Amniotic stem cell (primary cell): Measurements from ENCODE around the gene SGF29.
"Not testable (repeated sequence)": the region's sequence is repeated elsewhere in the genome, so short reads cannot be mapped to it uniquely, and the experiment has no call there.

ENCODE experiments used
- DNase-seq: peaks from one replicate; lab custom pipeline; 2025; lab: John Stamatoyannopoulos, UW

The SGF29 gene

DNA sequence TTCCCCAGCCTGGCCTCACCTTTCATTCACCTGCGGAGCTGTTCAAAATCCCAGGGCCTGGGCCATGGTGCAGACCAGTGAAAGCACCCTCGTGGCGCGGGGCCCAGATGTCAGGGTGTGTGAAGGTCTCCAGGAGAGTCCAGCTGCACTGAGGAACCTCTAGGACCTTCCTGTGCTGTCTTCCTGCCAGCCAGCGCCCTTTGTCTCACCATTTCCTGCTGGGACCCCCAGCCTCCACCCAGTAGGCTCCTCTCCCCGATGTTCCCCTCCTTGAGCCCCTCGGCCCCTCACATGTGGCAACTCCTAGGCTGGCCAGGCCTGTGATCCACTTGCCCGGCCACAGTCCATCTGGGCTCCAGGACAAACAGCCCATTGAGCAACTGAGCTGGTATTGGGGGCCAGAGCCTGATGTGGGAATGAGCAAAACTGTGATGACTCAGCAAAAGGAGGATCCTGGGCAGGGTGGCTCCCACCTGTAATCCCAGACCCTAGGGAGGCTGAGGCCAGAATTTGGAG, 42.5 kb downstream of the SGF29 start:
- no peak for DNase-seq

DNA sequence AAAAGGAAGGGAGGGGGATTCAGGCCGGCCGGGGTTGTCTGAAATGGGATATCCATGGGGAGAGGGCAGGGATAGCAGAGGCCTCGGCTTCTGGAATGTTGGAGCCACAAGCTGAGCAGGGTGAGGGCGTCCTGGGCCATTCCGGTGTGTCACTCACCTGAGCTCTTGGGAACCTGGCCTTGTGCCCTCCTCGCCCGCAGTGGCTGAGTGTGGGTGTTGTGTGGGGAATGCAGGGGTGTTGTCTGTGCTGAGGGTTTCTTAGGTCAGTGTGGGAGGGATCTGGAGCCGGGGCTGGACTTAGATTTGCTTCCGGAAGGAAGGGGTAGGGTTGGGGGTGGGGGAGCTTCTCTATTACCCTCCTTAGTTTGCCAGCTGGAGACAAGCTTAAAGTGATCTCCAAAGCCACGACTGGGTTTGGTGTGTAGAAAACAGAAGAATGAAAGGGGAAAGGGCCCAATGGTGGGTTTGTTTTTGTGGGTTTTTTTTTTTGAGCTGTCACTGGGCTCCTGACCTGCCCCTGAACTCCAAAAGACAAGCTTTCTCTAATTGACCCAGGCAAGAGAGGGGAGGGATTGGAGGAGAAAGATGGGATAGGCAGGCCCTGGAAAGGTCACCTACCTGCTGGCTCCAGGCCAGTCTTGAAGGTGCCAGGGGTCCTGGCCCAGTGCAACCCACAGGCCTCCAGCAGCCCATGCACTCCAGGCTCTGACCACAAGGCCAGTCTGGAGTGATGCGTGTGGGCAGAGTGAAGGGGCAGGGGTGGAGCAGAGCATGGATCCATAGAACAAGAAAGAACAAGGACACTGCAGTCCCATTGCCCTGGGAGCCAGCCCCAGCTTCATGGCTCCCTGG, 43.3 kb downstream of the SGF29 start, which contains the start of gene SULT1A2:
SULT1A2 (minus strand) TSS at position 211 of the 852 bp plus-strand sequence. CDS start 1,120 bp downstream, outside the sequence.
- no peak for DNase-seq

DNA sequence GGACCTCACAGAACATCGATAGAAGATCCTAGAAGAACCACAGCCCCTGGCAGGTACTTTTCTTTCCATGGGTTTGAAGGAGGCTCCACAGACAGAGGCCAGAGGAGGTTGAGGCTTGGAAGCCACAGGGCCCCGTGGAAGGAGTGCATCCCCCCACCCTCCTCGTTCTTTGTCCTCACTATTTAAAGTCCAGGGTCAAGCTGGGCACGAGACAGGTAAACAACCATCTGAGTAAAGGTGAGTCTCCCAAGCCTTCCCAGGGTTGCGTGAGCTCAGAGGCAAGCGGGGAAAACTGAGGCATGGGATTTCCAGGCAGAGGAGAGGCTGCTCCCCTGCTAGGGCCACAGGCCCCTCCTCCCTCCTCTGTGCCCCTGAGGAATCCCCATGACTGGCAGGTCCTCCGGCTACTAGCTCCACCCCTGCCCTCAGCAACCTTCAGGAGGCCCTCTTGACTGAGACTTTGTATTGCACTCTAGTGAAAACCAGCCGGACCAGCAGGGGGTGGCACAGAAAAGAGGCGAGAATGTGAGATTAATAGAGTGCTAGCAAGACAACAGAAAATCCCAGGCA, 44.1 kb downstream of the SGF29 start:
- DNase-seq = no peak

DNA sequence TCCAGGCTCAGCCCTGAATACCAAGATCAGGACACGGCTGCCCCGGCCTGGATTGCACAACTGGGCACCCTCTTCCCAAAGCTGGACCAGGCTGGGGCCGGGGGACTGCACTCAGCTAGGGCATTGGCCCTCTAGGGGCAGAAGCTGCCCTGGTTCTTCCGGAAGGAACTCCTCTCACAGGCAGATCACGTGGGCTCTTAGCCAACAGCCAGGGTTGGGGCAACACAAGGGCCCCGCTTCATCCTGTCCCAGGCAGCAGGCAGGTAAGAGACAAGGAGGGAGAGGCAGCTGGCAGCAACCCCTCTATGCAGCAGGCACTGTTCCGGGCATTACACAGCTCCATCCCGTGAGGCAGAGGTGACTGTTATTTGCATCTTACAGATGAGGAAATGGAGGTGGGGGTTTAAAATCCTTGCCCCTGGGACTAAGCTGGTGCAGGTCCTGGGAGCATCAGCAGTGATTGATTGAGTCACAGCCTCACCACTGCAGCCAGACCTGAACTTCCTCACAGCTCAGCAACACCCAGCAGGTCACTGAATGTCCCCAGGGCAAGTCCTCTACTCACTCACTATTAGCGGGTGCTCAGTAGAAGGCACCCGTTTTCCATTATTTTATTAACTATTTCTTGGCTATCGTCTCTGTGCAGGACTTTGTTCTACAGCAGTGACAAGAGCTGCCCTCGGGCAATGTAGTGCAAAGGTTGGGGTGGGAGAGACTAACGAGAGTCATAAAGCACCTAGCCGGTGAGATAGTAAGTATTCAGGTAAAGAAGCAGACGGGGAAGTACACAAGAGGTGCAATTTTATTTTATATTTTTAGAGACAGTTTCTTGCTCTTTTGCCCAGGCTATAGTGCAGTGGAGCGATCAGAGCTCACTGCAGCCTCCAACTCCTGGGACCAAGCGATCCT, 45.9 kb downstream of the SGF29 start:
- not testable (repeated sequence) for DNase-seq

DNA sequence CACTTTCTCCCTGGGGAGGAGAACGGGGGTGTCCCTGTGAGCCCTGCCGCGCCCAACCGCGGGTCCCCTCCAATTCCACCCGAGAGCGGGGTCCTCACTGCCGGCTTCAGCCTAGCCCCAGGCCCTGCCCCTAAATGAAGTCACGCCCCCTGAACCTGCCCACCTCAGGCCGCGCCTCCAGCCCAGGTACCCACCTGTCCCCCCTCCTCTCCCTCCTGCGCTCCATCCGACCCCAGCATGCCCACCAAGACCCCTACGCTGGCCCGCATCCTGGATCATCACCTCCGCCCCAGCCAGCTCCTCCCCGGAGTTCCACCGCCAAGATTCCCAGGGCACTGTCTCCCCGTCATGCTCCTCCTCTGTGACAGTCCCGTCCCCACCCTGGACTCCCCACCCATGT, 47.2 kb downstream of the SGF29 start:
- not testable (repeated sequence) for DNase-seq

DNA sequence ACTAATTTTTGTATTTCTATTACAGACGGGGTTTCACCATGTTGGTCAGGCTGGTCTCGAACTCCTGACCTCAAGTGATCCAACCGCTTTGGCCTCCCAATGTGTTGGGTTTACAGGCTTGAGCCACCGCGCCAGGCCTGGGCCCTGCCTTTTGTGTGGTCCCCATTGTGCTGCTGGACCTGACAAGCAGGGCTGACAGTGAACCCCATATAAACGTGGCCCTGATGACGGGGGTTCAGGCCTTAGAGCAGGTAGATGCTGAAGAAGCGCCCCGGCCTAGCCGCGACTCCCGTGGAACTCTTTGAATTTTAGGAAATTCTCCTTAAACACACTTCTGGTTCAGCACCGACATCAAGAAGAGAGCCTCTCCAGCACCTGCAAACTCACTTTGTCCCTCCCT, 47.9 kb downstream of the SGF29 start:
- DNase-seq = not testable (repeated sequence)

DNA sequence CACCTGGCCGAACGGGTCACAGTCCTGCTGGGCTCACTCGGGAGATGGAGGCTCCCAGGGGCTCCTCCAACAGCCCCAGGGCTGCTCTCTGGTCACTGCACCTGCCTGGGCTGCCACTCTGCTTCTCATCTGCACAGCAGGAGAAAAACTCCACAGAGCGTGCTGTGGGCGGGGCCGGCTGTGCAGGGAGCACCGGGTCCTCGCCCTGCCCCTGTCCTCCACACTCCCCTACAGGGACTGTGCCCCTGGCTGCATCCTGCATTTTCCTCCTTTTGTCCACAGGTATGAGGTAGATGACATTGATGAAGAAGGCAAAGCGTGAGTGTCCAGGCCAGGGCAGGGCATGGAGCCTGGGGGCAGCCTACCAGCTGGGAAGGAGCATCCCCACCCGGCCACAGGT, 48.3 kb downstream of the SGF29 start:
- DNase-seq = not testable (repeated sequence)

DNA sequence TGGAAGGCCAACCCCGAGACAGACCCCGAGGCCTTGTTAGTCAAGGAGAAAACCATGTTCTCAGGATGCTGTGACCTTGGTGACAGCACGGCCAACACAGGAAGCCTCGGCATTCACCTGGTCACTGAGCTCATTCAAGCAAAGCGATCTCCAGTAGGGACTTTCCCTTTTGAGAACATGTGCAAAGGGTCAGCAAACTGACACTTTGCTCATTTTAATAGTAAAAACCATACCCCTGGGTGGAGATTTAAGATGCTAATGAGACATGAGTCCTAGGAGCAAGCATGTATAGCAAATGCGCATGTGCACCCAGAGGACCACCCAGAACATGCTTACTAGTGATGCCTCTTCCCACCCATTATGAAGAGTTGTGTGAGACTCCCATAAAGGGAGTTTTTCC, 48.8 kb downstream of the SGF29 start:
- no peak for DNase-seq

DNA sequence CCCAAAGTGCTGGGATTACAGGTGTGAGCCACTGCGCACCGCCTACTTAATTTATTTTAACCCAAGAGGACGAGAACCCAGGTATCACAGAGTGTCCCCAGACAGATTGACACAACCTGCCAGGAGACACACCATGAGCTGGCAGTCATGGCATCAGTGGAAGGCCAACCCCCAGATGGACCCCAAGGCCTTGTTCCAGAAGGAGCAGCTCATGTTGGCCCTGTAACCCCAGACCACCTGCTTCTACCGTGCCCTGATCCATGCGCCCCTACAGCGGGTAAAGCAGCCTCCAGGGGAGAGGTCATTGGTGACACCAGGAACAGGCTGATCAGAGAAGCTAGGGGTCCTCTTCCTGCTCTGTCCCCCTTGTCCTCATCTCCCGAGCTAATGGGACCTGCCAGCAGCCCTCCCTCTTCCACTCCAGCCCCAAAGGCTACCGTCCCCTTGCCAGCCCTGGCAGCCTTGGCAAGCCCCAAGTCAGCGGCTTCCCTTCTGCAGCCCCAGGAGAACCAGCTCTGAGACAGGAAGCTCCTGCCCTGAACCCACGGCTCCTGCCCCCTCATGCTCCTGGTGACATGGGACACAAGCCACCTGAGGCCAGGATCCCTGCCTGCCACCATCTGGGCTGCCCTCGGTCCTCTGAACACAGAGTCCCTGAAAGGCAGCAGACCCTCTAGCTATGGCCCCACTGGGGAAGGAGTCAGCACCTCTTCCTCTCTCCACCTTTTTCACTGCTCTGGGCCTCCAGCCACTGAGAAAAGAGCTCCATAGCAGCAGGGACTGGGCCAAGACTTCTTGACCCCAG, 49.9 kb downstream of the SGF29 start:
- DNase-seq = no peak

DNA sequence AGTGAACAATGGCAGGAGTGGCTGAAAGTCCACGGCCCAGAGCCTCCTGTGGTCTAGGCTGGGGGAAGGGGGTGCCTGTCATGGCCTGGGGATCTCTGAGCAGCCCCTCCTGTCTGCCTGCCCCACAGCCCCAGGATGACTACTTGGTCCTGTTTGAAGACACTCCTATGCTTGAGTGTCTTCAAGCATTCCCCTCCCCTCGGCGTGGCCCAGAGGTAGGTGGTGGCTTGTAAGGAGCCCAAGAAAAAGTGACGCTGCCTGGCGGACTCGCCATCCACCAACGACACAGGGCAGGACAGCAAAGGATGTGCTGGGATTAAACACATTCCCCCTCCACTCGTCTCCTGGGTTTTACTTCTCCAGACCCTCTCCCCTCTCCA, 50.5 kb downstream of the SGF29 start:
- DNase-seq = no peak

DNA sequence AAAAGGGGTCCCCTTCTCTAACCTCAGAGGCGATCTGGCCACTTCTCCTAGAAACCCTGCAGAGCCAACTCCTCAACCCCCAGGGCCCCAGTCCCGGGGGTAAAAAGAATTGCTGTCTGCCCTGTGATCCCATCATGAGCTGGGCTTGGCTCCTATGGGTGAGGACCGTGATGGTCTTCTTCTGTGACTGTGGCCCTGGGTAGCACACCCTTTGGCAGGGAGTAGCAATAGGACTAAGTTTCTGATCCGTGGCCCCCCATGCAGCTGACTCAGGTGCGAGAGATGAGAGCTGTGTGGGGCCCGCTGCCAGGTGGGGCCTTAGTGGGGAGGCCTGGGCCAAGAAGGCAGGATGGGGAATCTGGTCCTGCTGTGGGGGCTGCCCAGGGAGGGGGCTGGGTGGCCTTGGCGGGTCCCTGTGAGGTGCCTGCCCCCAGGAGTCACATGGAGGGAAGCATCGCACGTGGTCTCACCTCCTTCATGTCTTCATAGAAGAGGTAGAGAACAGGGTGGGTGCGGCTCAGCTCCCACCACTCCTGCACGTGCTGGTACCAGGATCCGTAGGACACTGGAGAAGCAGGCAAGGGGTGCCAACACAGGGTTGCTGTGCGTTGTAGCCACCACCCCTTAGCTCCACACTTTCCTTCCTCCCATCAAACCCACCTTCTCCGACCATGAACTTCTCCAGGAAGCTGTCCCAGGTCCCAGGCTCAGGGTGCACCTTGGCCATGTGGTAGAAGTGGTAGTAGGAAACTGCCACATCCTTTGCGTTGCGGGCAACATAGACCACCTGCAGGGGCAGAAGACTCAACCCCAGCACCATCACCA, 52.8 kb downstream of the SGF29 start:
- no peak for DNase-seq

DNA sequence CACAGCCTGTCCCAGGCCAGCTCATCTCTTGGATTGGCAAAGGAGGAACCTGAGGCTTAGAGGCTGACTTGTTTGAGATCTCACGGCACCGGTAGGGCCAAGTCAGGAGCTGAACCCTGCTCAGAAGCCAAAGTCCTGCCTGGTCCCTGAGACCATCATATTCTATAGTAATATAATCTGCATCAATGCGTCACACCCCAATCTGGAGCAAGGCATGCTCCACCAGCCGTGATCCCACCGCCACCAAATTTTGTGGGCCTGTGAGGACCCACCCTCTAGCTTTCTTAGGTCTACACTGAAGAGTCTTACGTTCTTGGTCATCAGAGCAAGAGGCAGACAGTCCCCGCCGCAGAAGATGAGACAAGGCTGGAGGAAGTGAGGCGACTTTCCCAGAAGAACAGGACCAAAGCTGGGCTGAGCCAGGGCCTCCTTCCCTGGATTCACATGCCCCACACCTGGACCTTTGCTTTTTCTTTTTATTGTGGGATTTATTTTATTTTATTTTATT, 53.5 kb downstream of the SGF29 start:
- no peak for DNase-seq

DNA sequence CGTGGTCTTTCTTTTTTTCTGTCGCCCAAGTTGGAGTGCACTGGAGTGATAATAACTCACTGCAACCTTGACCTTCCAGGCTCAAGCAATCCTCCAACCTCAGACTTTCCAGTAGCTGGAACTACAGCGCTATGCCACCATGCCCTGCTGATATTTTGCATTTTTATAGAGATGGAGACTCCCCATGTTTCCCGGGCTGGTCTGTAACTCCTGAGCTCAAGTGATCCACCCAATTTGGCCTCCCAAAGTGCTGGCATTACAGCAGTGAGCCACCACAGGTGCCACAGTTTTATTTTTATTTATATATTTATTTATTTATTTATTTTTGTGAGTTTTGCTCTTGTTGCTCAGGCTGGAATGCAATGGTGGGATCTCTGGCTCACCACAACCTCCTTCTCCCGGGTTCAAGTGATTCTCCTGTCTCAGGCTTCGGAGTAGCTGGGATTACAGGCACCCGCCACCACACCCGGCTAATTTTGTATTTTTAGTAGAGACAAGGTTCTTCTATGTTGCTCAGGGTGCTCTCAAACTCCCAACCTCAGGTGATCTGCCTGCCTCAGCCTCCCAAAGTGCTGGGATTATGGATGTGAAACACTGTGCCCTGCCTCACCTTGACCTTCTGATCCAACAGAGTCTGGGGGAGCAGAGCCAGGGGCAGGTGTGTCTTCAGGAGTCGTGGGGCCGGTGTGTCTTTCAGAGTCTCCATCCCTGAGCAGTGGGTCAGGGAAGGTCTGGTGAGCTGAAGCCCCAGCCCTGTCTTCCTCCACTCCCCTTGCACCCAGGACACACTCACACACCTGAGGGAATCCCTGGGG, 54.2 kb downstream of the SGF29 start:
- not testable (repeated sequence) for DNase-seq

DNA sequence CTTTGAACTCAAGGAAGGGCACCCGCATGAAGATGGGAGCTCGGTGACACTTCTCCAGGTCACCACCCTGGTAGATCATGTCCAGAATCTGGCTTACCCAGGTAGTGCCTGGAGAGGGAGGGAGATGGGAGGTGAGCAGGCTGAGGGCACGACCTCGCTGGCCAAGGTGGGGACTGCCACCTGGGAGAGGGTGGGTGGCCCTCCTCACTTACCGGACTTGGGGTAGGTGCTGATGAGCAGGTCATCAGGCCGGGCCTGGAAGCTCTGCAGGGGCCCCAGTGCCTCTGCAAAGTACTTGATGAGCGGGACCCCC, 54.7 kb downstream of the SGF29 start:
- DNase-seq = not testable (repeated sequence)

DNA sequence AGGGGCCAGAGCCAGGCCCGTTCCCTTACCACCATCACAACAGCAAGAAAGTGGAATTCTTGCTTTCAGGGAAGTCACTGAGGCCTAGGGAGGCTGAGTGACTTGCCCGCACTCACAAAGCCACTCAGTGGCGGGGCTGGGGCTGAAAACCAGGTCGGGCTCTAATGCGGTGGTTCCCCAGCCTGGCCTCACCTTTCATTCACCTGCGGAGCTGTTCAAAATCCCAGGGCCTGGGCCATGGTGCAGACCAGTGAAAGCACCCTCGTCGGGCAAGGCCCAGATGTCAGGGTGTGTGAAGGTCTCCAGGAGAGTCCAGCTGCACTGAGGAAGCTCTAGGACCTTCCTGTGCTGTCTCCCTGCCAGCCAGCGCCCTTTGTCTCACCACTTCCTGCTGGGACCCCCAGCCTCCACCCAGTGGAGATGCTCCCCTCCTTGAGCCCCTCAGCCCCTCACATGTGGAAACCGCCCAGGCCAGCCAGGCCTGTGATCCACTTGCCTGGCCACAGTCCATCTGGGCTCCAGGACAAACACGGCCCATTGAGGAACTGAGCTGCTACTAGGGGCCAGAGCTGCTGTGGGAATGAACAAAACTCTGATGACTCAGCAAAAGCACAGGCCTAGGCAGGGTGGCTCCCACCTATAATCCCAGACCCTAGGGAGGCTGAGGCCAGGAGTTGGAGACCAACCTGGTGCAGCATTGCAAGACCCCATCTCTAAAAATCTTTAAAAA, 55.3 kb downstream of the SGF29 start:
- not testable (repeated sequence) for DNase-seq

DNA sequence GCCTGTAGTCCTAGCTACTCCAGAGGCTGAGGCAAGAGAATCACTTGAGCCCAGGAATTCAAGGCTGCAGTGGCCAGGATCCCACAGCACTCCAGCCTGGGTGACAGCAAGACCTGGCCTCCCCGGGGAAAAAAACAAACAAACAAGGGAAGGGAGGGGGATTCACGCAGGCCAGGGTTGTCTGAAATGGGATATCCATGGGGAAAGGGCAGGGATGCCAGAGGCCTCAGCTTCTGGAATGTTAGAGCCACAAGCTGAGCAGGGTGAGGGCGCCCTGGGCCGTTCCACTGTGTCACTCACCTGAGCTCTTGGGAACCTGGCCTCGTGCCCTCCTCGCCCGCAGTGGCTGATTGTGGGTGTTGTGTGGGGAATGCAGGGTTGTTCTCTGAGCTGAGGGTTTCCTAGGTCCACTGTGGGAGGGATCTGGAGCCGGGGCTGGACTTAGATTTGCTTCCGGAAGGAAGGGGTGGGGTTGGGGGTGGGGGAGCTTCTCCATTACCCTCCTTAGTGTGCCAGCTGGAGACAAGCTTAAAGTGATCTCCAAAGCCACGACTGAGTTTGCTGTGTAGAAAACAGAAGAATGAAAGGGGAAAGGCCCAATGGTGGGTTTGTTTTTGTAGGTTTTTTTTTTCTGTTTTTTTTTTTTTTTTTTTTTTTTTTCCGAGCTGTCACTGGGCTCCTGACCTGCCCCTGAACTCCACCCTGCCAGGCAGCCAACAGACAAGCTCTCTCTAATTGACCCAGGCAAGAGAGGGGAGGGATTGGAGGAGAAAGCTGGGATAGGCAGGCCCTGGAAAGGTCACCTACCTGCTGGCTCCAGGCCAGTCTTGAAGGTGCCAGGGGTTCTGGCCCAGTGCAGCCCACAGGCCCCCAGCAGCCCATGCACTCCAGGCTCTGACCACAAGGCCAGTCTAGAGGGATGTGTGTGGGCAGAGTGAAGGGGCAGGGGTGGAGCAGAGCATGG, 56.2 kb downstream of the SGF29 start, which contains the start of gene SULT1A1:
SULT1A1 (minus strand) TSS at position 414 of the 964 bp plus-strand sequence. CDS start 1,189 bp downstream, outside the sequence.
- no peak for DNase-seq

DNA sequence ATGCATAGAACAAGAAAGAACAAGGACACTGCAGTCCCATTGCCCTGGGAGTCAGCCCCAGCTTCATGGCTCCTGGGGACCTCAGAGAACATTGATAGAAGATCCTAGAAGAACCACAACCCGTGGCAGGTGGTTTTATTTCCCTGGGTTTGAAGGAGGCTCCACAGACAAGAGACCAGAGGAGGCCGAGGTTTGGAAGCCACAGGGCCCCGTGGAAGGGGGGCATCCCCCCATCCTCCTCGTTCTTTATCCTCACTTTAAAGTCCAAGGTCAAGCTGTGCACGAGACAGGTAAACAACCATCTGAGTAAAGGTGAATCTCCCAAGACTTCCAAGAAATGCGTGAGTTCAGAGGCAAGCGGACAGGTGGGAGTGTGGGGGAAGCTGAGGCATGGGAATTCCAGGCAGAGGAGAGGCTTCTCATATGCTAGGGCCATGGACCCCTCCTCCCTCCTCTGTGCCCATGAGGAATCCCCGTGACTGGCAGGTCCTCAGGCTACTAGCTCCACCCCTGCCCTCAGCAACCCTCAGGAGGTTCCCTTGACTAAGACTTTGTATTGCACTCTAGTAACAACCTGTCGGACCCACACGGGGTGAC, 57.0 kb downstream of the SGF29 start:
- DNase-seq = no peak
